Natural killer cell (primary cell): ENCODE data around the gene ITCH. TPM values are rescaled to one million over a fixed set of nuclear protein-coding genes. Genes with fewer than 3 reads are reported as not detected.
"Not testable (repeated sequence)": the region's sequence is repeated elsewhere in the genome, so short reads cannot be mapped to it uniquely, and the experiment has no call there.

Source experiments
- ATAC-seq, 3 donors: fragments of 150-1000 bp in 2 of 3; fragments of 200-7000 bp in 1 of 3; cut with Tn5 transposase; 1 replicate in 1 of 3; 2 replicates in 2 of 3; pipeline ENCODE4 v1.10.0; 2021; ENCODE audit warnings: mild to moderate bottlenecking in 2 of 3, moderate library complexity in 2 of 3
- DNase-seq, 2 donors: peaks; one replicate each; pipeline versions ENCODE4 v3.0.0 to v3.0.0-alpha.2; 2013 to 2021; ENCODE audit warnings: mixed read lengths in 1 of 2
- H3K27ac ChIP-seq: one replicate; pipeline ENCODE4 v1.5.1; 2013; ENCODE audit warnings: mild to moderate bottlenecking, low read length
- H3K27me3 ChIP-seq: one replicate; pipeline ENCODE4 v1.6.1; 2013; ENCODE audit warnings: low read length; ENCODE audit not compliant: control insufficient read depth, insufficient read depth
- H3K36me3 ChIP-seq: one replicate; pipeline ENCODE4 v1.6.1; 2013; ENCODE audit warnings: low read length; ENCODE audit not compliant: control insufficient read depth, insufficient read depth
- H3K4me1 ChIP-seq: one replicate; pipeline ENCODE4 v1.6.1; 2013; ENCODE audit warnings: low read length; ENCODE audit not compliant: control insufficient read depth, insufficient read depth
- H3K4me3 ChIP-seq: one replicate; pipeline ENCODE4 v1.5.1; 2013; ENCODE audit warnings: low read length
- H3K9me3 ChIP-seq: one replicate; pipeline ENCODE4 v1.6.1; 2013; ENCODE audit warnings: low read length; ENCODE audit not compliant: control insufficient read depth, insufficient read depth
- H3K27ac Mint-ChIP-seq, 2 donors: one replicate each; pipeline ENCODE4 v1.8.0; 2022; ENCODE audit warnings: mild to moderate bottlenecking in 2 of 2, mixed read lengths in 2 of 2, moderate library complexity in 1 of 2
- H3K27me3 Mint-ChIP-seq, 2 donors: one replicate each; pipeline ENCODE4 v1.8.0; 2022; ENCODE audit warnings: low read depth in 2 of 2, mixed read lengths in 2 of 2
- H3K36me3 Mint-ChIP-seq: one replicate; pipeline ENCODE4 v1.8.0; 2022; ENCODE audit warnings: mixed read lengths
- H3K4me1 Mint-ChIP-seq, 2 donors: one replicate each; pipeline ENCODE4 v1.8.0; 2022; ENCODE audit warnings: mixed read lengths in 2 of 2
- H3K4me3 Mint-ChIP-seq: one replicate; pipeline ENCODE4 v1.8.0; 2022; ENCODE audit warnings: mild to moderate bottlenecking, moderate library complexity, mixed read lengths
- H3K9me3 Mint-ChIP-seq, 2 donors: one replicate each; pipeline ENCODE4 v1.8.0; 2022; ENCODE audit warnings: mixed read lengths in 2 of 2
- whole genome bisulfite sequencing: methylation state at CpG from one replicate; pipeline ENCODE4 v1.1.7; 2013; ENCODE audit warnings: missing lambda C conversion rate; ENCODE audit not compliant: insufficient coverage; 5-methylcytosine and 5-hydroxymethylcytosine counted together
- intact Hi-C: fragments of 100-400 bp; cut with micrococcal nuclease; formaldehyde crosslinking; loops from one replicate; pipeline ENCODE4 v1.14.2; 2022
- total RNA-seq, 4 donors: library from RNA; stranded (reverse); fragments of 120-200 nt in 1 of 4; gene quantifications; one replicate each; pipeline versions ENCODE4 v1.2.3 to v1.2.4, GENCODE V29; 2013 to 2022
- TF ChIP-seq, protein P1 (sequence below): fragments of 200-600 bp; IDR thresholded peaks from one replicate; pipeline ENCODE4 v1.8.0; 2022; ENCODE audit warnings: antibody characterized with exemption

ITCH gene
- total RNA-seq, 3 donors from 2014 or later (not counting 1 experiment from before 2014, with no cell fraction given), result 157 to 182 (median 163) TPM

DNA sequence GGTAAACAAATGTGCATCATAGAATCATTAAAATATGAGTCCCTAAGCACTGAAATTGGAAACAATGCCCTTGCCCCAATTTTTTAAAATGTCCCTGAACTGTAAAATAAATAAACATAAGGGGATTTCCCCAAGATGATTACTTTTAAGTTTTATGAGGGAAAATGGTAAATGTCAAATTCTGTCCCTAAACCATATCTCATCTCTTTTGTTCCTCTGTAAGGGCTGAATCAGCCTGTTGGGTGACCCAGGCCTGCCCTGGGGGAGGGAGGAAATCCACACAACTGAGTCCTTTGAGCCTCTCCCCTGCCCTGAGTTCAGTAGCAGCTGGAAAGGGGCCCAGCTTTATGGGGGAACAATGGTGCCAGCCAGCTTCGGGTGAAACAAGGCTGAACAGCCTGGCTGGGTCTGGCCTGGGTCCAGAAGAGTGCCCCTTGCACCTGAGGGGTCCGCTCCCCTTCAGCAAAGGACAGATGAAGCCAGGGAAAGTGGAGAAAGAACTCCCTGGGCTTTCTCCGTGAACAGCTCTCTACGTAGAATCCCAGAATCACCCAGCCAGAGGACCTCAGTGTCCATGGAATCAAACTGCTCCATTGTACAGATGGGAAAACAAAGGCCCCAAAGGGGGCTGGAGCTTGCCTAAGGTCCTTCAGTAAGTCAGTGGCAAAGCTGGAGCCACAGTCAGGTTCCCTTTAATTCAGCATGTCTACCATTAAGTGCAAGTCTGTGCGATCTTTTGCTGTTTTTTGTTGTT lies 28.2 kb upstream of the ITCH start:
- Histone ChIP-seq H3K27ac (peak overlapping the region; percentile 15), H3K9me3 (no peaks in the 10 kb centered on the region), H3K4me1 (peaks cover 52% of the 10 kb centered on the region), H3K36me3 (no peaks in the 10 kb centered on the region), H3K27me3 (no peaks in the 10 kb centered on the region), H3K4me3 (no peak overlapping the region)
- ATAC-seq, result no peak
- Mint-ChIP-seq H3K4me1 (peaks cover 21 to 53% of the 10 kb centered on the region in 2 donors), H3K27me3 (no peaks in the 10 kb centered on the region), H3K27ac (peak overlapping the region; percentile 86 to 90), H3K4me3 (no peak overlapping the region), H3K9me3 (no peaks in the 10 kb centered on the region), H3K36me3 (no peaks in the 10 kb centered on the region)
- intact Hi-C loops, result no loop called here
- TF ChIP-seq, protein P1, sequence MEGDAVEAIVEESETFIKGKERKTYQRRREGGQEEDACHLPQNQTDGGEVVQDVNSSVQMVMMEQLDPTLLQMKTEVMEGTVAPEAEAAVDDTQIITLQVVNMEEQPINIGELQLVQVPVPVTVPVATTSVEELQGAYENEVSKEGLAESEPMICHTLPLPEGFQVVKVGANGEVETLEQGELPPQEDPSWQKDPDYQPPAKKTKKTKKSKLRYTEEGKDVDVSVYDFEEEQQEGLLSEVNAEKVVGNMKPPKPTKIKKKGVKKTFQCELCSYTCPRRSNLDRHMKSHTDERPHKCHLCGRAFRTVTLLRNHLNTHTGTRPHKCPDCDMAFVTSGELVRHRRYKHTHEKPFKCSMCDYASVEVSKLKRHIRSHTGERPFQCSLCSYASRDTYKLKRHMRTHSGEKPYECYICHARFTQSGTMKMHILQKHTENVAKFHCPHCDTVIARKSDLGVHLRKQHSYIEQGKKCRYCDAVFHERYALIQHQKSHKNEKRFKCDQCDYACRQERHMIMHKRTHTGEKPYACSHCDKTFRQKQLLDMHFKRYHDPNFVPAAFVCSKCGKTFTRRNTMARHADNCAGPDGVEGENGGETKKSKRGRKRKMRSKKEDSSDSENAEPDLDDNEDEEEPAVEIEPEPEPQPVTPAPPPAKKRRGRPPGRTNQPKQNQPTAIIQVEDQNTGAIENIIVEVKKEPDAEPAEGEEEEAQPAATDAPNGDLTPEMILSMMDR, result no peak
- 96% methylated on average over 5 of the region's 5 CpGs for WGBS
- no peak for DNase-seq

DNA sequence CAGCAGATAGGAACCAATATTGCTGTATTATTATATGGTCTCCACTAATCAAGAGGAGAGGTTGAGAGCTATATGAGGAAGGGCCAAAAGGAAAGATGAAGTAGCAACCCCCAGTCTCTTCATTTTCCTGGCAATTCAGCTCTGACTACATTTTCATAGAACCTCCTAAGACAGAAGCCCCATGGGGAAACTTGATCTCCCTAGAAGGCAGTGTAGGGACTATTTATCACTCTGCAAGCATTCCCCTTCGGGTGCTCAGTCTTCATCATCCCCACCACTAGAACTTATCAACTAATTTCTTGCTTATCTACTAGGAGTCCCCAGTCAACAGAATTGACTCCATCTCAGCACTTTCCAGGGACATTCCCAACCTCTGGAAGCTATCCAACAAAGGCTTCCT lies 25.5 kb upstream of the ITCH start:
- H3K36me3 ChIP-seq, result no peaks in the 10 kb centered on the region
- TF ChIP-seq, protein P1, result no peak
- no peak overlapping the region for H3K4me3 ChIP-seq
- WGBS, result 87% methylated on average over 1 of the region's 1 CpG
- H3K27ac ChIP-seq, result peak overlapping the region; percentile 81
- Mint-ChIP-seq H3K27me3 (no peaks in the 10 kb centered on the region), H3K27ac (peak overlapping the region; percentile 86 to 90), H3K4me1 (peaks cover 21 to 51% of the 10 kb centered on the region in 2 donors), H3K4me3 (peak overlapping the region; percentile 82), H3K36me3 (no peaks in the 10 kb centered on the region), H3K9me3 (no peaks in the 10 kb centered on the region)
- DNase-seq, result no peak
- H3K27me3 ChIP-seq, result no peaks in the 10 kb centered on the region
- H3K4me1 ChIP-seq, result peaks cover 56% of the 10 kb centered on the region
- intact Hi-C loops, result no loop called here
- ATAC-seq, result no peak
- H3K9me3 ChIP-seq, result no peaks in the 10 kb centered on the region

DNA sequence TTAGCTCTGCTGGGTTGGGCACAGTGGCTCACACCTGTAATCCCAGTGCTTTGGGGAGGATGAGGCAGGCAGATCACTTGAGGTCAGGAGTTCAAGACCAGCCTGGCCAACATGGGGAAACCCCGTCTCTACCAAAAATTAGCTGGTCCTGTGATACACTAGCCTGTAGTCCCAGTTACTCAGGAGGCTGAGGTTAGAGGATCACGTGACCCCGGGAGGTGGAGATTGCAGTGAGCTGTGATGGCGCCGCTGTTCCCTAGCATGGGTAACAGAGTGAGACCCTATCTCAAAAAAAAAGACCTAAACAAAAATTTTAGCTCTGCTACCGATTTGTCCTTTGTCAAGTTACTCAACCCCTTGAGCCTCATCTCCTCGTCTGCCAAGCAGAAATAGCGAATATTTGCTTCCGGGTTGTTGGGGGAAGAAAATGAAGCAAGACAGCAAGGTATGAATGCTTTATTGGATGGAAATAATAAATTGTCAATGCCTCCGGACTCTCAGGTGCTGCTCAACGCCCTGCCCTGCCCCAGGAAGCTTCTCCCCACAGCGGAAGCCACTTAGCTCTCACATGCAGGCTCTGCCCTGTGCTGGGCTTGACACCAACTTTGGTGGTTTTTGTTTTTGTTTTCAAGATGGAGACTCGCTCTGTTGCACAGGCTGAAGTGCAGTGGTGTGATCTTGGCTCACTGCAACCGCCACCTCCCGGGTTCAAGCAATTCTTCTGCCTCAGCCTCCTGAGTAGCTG lies 24.9 kb upstream of the ITCH start:
- 62% methylated on average over 15 of the region's 15 CpGs for WGBS
- Histone ChIP-seq H3K9me3 (no peaks in the 10 kb centered on the region), H3K27ac (peak overlapping the region; percentile 81), H3K4me3 (peak overlapping the region; percentile 11), H3K27me3 (no peaks in the 10 kb centered on the region), H3K4me1 (peaks cover 56% of the 10 kb centered on the region), H3K36me3 (no peaks in the 10 kb centered on the region)
- H3K4me3 Mint-ChIP-seq, result peak overlapping the region; percentile 82
- intact Hi-C loops, result loop anchor here (1.0 kb wide), 1 partner anchor 25 kb away; the partner anchor contains the start of gene ITCH
- DNase-seq, result peak; percentile 36 to 74
- H3K27me3 Mint-ChIP-seq, result no peaks in the 10 kb centered on the region
- no peaks in the 10 kb centered on the region for H3K36me3 Mint-ChIP-seq
- ATAC-seq, result peak; percentile 77 to 89 (median 83)
- peaks cover 21 to 51% of the 10 kb centered on the region in 2 donors for H3K4me1 Mint-ChIP-seq
- peak overlapping the region; percentile 86 to 90 for H3K27ac Mint-ChIP-seq
- TF ChIP-seq, protein P1, result no peak
- H3K9me3 Mint-ChIP-seq, result no peaks in the 10 kb centered on the region

GRCh38 chr20:34340726-34341125 lies 22.3 kb upstream of the ITCH start:
- H3K36me3 Mint-ChIP-seq, ATAC-seq, H3K27ac Mint-ChIP-seq, H3K27me3 Mint-ChIP-seq, H3K27me3 ChIP-seq, H3K4me3 Mint-ChIP-seq, H3K36me3 ChIP-seq, H3K9me3 Mint-ChIP-seq, H3K27ac ChIP-seq, DNase-seq, H3K4me3 ChIP-seq, H3K9me3 ChIP-seq, intact Hi-C loops: not testable (repeated sequence)
- H3K4me1 ChIP-seq, result peaks cover 44% of the 10 kb centered on the region
- 94% methylated on average over 10 of the region's 10 CpGs for WGBS
- peaks cover 16 to 50% of the 10 kb centered on the region in 2 donors for H3K4me1 Mint-ChIP-seq

DNA sequence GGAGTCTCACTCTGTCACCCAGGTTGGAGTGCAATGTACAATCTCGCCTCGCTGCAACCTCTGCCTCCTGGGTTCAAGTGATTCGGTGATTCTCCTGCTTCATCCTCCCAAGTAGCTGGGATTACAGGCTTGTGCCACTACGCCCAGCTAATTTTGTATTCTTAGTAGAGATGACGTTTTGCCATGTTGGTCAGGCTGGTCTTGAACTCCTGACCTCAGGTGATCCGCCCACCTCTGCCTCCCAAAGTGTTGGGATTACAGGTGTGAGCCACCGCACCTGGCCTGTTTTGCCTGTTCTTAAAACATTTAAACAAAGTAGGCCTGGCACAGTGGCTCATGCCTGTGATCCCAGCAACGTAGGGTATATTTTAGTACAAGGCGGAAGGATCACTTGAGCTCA lies 21.9 kb upstream of the ITCH start:
- ATAC-seq, H3K4me3 Mint-ChIP-seq, DNase-seq, H3K36me3 ChIP-seq, H3K27me3 Mint-ChIP-seq, H3K27ac Mint-ChIP-seq, H3K27me3 ChIP-seq, intact Hi-C loops, H3K4me3 ChIP-seq, H3K9me3 Mint-ChIP-seq, H3K27ac ChIP-seq, H3K9me3 ChIP-seq, H3K36me3 Mint-ChIP-seq: not testable (repeated sequence)
- peaks cover 40% of the 10 kb centered on the region for H3K4me1 ChIP-seq
- WGBS, result 96% methylated on average over 9 of the region's 9 CpGs
- peaks cover 12 to 45% of the 10 kb centered on the region in 2 donors for H3K4me1 Mint-ChIP-seq
